Activated gamma-delta T cell (primary cell): ENCODE measurements around the gene RHOBTB3.
"Not testable (repeated sequence)": the region's sequence is repeated elsewhere in the genome, so short reads cannot be mapped to it uniquely, and the experiment has no call there.

Source experiments
- DNase-seq: peaks from one replicate; lab custom pipeline; 2025; lab: John Stamatoyannopoulos, UW

Gene RHOBTB3

DNA sequence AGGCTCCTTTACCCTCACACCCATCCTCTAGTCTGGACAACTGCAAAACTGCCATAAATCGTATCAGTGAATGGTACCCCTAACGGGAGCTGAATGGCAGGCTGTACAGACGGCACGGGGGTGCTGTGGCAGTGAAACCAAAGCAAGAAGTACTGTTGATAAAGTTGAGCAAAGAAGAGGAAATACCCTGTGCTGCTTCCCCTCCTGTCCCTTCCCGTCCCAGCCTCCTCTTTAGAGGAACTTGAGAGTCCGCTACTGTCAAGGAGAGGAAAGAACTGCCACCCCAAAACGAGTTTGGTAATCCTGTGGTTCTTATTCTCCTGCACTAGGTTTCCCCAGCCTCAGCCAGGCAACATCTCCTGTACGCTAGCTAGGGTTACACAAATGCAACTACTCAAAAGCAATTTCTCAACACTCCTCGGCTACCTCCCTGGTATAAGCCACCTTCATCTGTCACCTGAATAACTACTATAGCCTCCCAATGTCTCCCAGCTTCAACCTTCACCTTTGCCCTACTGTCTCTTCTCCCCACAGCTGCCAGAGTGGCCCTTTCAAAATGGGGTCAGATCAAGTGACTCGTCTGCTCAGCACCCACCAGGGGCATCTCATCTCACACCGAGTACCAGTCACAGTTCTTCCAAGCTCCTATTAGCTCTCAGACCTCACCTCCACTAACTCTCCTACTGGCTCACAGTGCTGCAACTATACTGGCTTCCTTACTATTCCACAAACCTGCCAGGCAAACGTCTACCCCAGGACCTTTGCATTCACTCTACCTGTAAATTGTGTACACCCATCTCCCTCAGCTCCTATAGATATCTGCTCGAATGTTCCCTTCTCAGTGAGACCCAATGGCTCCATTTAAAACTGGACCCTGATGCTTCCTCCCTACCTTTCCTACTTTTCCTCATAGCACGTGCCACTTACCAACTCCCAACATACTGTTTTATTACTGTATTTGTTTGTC is 87.3 kb downstream of the RHOBTB3 start:
- no peak for DNase-seq

DNA sequence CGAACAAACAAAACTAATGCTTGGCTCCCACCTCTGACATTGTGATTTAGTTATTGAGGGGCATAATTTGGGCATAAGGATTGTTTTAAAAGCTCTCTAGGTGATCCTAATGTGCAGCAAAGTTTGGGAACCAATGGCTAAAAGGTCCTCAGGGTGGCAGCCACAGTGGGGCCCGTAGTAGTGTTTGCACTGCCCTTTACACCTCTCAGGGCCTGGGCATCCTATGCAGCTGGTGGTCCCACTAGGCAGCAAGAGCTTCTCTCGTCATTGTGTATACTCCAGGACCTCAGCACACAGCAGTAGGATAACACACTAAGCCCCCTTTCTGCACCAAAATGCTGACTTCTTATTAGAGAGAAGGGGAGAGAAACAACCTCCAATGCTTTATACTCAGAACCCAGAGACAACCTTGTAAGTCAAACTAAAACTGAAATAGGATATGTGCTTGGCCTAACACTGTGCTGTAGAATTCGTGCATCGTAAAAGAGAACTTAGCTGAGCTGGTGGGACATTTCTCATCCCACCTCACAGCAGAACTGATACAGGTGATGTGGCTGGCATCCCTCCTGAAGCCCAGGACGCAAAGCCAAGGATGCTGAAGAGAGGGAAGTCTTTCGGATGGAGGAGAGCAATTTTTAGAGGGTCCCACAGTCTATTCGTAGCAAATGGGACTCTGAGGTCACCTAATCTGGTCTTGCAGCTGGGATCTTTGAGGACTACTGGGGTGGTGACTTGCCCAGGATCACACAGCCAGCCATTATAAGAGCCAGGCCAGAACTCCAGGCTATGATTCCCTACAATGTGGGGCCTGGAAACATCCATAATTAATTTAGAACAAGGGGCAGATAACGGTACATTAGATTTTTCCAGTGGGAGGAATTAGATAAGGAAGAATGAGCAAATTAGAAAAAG is 90.2 kb downstream of the RHOBTB3 start:
- DNase-seq = no peak

DNA sequence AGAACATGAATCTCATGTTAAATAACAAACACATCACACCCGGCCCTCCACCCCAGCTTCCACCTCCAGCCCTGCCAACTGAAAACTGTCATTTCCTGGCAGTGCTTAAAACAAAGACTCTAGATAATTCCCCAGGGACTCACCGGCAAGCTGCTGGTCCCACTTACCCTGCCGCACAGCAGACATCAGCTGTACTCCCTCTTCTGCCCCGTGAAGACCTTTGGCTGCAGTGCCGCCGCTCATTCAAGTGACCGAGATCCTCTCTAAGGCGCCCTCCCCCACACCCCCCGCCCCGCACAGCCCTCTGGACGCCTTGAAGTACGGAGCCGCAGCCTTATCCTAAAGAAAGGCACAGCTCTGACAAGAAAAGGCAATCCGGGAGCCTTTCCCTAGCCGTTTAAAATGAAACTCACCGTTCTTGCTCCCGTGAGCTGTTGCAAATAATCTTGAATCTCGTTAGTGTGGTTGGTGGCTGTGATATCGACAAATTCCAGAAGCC is 91.0 kb downstream of the RHOBTB3 start:
- DNase-seq = peak; percentile 18

GRCh38 chr5:95822542-95823181 is 91.5 kb downstream of the RHOBTB3 start, which contains the start of gene GLRX:
Gene GLRX, minus strand, starts transcription at chr5:95822726. Its CDS starts 64 bp downstream, at chr5:95822662.
- no peak for DNase-seq

DNA sequence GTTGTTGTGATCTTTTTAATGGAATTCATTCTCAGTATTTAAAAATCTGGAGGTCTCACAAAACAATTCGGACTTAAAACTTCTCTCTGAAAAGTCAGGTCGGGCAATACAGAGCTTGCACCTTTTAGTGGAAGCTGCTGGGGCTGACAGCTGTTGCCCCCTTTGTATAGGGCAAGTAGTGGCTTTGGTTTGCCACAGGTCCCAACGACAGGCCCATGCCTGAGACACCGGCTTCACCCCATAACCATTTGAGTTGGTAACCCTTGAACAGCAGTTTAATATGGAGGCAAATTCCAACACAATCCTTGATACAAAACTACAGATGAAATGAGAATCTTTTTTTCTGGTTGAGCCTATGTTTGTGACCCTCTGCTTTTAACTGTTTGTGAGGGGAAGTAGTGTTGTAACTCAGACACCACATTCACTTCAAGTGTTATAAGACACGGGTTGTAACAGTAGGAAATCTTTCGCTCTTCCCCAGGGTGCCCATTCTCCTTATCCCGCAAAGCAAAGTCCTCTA is 92.1 kb downstream of the RHOBTB3 start:
- no peak for DNase-seq

DNA sequence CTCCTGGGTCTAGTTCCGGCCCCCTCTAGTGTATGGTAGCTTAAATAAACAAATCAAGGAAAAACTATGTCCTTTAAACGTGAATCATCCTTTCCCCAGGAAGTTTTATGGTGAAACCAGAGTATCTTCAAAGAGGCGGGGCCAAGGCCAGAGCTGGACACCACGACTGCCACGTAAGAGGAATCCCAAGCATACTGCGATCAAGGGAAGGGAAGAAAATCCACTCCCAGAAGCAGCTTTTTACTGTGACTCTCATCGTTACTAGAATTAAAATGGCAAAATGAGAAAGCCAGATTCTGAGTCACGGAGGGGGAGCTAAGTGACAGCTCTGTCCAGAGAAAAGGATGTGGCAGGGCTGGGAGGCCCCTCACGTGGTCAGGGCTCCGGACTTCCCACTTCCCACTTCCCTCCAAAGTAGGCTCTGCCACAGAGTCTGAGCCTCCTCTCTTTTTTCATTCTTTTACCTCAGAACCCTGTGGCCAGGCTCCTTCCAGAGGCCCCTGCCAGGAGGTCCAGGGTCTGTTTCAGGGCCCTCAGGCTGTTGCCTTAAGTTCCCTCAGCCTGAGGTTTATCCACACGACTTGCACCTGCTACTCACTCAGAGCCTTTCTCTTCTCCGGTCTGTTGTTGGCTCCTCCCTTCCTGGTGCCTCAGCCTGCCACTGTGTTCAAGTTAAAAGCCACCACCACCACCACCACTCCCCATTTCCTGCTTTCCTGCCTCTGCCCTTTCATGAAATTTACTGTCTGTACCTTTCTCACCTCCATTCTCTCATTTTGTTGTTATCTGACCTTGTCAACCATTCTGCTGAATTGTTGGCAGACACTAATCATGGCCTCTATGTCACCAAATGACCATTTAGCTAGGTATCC is 92.8 kb downstream of the RHOBTB3 start:
- no peak for DNase-seq

DNA sequence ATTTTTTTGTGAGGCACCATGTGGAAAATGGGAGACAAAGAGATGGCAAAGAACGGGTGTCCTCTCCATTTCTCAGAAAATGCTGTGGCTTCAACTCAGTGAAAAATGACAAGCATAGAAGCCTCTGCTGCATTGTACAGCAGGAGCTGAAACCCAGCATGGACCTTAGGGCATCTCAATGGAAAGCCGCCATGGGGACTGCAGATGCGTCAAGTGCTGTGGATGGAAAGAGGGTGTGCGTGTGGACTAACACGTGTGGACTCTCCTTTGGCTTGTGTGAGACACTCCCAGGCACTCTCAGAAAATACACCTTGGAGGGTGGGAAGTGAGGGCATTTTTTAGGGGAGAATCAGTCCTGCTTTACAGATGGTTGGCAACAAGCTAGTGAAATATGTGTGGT is 93.6 kb downstream of the RHOBTB3 start:
- no peak for DNase-seq

DNA sequence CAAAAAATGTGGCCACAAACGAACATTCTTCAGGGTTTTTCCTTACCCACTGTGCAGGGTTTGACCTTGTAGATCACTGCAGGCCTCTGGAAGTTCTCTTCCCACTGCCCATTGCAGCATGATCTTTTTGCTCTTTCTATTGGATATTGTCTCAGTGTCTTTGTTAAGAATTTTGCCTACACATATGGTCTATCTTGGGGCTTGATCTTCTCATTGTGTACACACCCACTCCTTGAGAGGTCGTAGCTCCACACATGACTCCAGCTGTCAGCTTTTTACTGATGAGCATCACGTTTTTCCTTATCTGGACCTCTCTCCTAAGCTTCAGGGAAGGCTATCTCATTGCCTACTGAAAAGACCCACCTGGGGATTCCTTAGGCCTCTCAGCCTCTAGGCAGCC is 94.4 kb downstream of the RHOBTB3 start:
- no peak for DNase-seq

- DNase-seq = no peak
Observed at GRCh38 chr5:95826949-95827891, 96.1 kb downstream of the RHOBTB3 start.

DNA sequence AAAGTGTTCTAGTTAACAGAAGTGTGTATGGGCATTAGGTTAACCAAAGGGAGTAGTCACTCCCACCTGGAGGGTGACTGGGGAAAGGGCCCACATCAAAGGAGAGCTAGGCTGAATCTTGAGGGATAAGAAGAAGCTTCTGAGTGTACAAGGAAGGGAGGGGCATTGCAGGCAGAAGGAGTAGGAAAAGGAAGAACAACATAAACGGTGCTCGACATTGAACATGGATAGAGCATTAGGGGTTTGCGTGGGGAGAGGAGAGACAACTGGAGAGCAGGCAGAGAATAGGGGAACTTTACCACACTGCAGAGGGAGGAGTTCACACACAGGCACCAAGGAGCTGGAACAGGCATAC is 96.7 kb downstream of the RHOBTB3 start:
- DNase-seq = no peak

GRCh38 chr5:95830226-95830625 is 99.1 kb downstream of the RHOBTB3 start:
- DNase-seq = no peak

DNA sequence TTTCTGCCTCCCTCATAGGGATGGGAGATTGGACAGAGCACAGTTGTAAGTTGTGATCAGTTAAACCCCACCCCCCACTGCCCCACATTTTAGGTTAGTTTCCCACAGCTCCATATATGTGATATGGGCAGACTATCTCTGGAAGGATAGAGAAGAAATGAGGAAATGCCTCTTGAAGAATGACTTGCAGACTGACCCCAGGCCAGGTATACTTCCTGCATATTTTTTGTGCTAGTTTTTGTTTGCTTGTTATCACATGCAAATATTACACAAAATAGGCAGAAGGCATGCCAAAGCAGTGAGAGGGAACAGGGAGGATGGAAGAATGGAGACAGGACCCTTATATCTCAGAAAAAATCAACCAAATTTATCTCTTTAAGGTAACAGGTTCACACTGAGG is 101.5 kb downstream of the RHOBTB3 start:
- DNase-seq = no peak

GRCh38 chr5:95835682-95836385 is 104.7 kb downstream of the RHOBTB3 start:
- DNase-seq = no peak

DNA sequence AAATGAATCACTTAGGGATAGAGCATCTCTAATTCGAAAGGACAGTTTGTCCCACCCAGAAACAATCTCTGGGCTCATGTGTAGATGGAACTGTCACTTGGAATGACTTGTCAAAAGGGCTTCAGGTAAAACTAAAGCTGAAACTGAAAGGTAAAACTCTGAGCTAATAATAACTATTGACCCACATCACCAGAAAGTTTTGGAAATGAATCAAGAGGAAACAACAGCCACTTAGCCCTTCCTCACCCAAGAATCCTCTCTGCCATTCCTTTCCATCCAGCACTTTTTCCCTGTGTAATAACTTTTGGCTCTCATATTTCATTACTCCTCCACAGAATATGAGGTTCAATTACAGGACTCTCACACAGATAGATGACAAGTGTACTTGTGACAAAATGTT is 105.4 kb downstream of the RHOBTB3 start:
- DNase-seq = no peak

- DNase-seq = not testable (repeated sequence)
Observed at GRCh38 chr5:95836971-95837370, 105.8 kb downstream of the RHOBTB3 start.

DNA sequence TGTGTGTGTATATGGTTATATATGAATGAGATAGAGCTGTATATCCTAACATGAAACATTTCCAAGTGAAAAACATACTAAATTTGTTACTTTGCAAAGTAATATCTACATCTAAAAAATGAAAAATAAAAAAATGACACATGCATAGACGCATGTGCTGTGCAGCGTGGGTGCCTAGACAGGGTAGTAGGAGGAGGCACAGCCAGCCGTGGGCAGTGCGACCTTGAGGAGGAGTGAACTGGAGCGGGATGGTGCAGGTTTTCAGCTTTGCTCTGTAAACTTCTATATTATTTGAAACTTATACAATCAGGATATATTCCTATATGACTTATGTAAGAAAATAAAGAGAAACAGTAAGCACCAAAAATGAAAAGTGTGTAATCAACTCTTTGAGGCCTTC is 106.4 kb downstream of the RHOBTB3 start:
- DNase-seq = no peak

DNA sequence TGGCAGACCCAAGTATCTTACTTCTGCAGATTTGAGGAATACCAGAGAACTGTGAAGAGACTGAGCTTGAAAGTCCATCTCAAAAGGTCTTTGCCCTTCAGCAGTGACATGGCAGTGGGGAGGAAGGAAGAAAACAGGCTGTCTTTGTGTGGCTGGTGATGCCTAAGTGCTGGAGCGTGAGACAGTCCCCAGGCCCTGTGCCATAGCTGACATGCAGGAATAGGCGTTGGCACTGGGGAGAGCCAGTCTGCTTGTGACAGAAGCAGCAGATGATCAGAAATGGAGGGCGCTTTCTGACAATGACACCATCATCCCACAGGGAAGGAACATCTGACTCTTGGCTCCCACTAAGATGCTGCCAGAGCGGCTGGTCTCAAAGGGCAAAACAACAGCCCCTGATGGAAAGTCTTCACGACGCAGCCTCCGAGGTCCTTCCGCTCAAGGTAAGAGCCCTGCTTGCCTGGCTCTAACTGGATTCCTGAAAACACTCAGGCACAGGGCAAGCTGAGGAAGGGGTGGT is 106.9 kb downstream of the RHOBTB3 start:
- no peak for DNase-seq

GRCh38 chr5:95838556-95838955 is 107.4 kb downstream of the RHOBTB3 start:
- no peak for DNase-seq

- DNase-seq = no peak
Observed at GRCh38 chr5:95839658-95840057, 108.5 kb downstream of the RHOBTB3 start.
